Amniotic epithelial cell (primary cell): Measurements from ENCODE around the gene WFDC1.
A peak's percentile ranks its signal among the peaks of the same experiment; 100 is the strongest.

Experiments
- DNase-seq: peaks from one replicate; pipeline ENCODE4 v3.0.0-alpha.2; 2010; ENCODE audit warnings: low read depth

Gene WFDC1

GRCh38 chr16:84351630-84352029, 57.0 kb downstream of the WFDC1 start:
- no peak for DNase-seq

- DNase-seq, result no peak
Measured at GRCh38 chr16:84354306-84354705, 59.6 kb downstream of the WFDC1 start.

GRCh38 chr16:84355149-84355548, 60.5 kb downstream of the WFDC1 start:
- no peak for DNase-seq

- no peak for DNase-seq
Measured at GRCh38 chr16:84356176-84356575, 61.5 kb downstream of the WFDC1 start.

- peak; percentile 7 for DNase-seq
Measured at GRCh38 chr16:84356591-84357116, 62.0 kb downstream of the WFDC1 start.

- DNase-seq, result peak; percentile 69
Measured at GRCh38 chr16:84357191-84357651, 62.5 kb downstream of the WFDC1 start.

- no peak for DNase-seq
Measured at GRCh38 chr16:84358601-84359295, 64.1 kb downstream of the WFDC1 start.

- no peak for DNase-seq
Measured at GRCh38 chr16:84359326-84359725, 64.6 kb downstream of the WFDC1 start.

GRCh38 chr16:84360170-84360569, 65.5 kb downstream of the WFDC1 start:
- no peak for DNase-seq

GRCh38 chr16:84360748-84361147, 66.1 kb downstream of the WFDC1 start:
- DNase-seq, result no peak

- DNase-seq, result no peak
Measured at GRCh38 chr16:84361546-84361945, 66.9 kb downstream of the WFDC1 start.

GRCh38 chr16:84362471-84362941, 67.8 kb downstream of the WFDC1 start:
- DNase-seq, result no peak

GRCh38 chr16:84366208-84366607, 71.5 kb downstream of the WFDC1 start:
- DNase-seq, result no peak

- DNase-seq, result no peak
Measured at GRCh38 chr16:84367297-84367680, 72.6 kb downstream of the WFDC1 start.

GRCh38 chr16:84367750-84368307, 73.2 kb downstream of the WFDC1 start:
- no peak for DNase-seq

- no peak for DNase-seq
Measured at GRCh38 chr16:84368308-84368996, 73.8 kb downstream of the WFDC1 start, which contains the start of gene ATP2C2. ATP2C2 (plus strand) TSS chr16:84368538; CDS start chr16:84368616, 78 bp downstream.

GRCh38 chr16:84369105-84369504, 74.4 kb downstream of the WFDC1 start:
- DNase-seq, result no peak

- DNase-seq, result no peak
Measured at GRCh38 chr16:84369938-84370627, 75.4 kb downstream of the WFDC1 start.

GRCh38 chr16:84370723-84371552, 76.3 kb downstream of the WFDC1 start:
- no peak for DNase-seq

- no peak for DNase-seq
Measured at GRCh38 chr16:84371553-84371865, 76.8 kb downstream of the WFDC1 start.

GRCh38 chr16:84373907-84374489, 79.3 kb downstream of the WFDC1 start:
- no peak for DNase-seq
